Type B pancreatic cell (in vitro differentiated cells): ENCODE measurements around the gene ARID5A. TPM values are rescaled to one million over a fixed set of nuclear protein-coding genes. Genes with fewer than 3 reads are reported as not detected.

Source experiments
- DNase-seq: peaks from one replicate; pipeline ENCODE4 v3.0.0; 2021; ENCODE audit warnings: mixed read lengths; ENCODE audit not compliant: unreplicated experiment; ENCODE audit errors: extremely low spot score
- H3K27ac Mint-ChIP-seq: 2 replicates; pipeline ENCODE4 v1.8.0; 2021; ENCODE audit warnings: mild to moderate bottlenecking, mixed read lengths
- H3K27me3 Mint-ChIP-seq: 2 replicates; pipeline ENCODE4 v1.8.0; 2021; ENCODE audit warnings: mixed read lengths
- H3K36me3 Mint-ChIP-seq: 2 replicates; pipeline ENCODE4 v1.8.0; 2021; ENCODE audit warnings: mixed read lengths
- H3K4me1 Mint-ChIP-seq: one replicate; pipeline ENCODE4 v1.8.0; 2021; ENCODE audit warnings: mixed read lengths; ENCODE audit not compliant: unreplicated experiment
- H3K4me3 Mint-ChIP-seq: 2 replicates; pipeline ENCODE4 v1.8.0; 2021; ENCODE audit warnings: mild to moderate bottlenecking, mixed read lengths
- H3K9me3 Mint-ChIP-seq: 2 replicates; pipeline ENCODE4 v1.8.0; 2021; ENCODE audit warnings: mixed read lengths
- total RNA-seq: library from RNA; stranded (reverse); gene quantifications from 2 replicates; pipeline ENCODE4 v1.2.1, GENCODE V29; 2021; ENCODE audit warnings: low replicate concordance
- TF ChIP-seq, protein P1 (sequence below): fragments of 200-600 bp; sonication (generic); conservative IDR thresholded peaks from 2 replicates; pipeline ENCODE4 v1.5.0; 2021; ENCODE audit warnings: antibody characterized with exemption, mild to moderate bottlenecking

The ARID5A gene
- total RNA-seq, 1 donor from 2014 or later: 11.9 TPM

DNA sequence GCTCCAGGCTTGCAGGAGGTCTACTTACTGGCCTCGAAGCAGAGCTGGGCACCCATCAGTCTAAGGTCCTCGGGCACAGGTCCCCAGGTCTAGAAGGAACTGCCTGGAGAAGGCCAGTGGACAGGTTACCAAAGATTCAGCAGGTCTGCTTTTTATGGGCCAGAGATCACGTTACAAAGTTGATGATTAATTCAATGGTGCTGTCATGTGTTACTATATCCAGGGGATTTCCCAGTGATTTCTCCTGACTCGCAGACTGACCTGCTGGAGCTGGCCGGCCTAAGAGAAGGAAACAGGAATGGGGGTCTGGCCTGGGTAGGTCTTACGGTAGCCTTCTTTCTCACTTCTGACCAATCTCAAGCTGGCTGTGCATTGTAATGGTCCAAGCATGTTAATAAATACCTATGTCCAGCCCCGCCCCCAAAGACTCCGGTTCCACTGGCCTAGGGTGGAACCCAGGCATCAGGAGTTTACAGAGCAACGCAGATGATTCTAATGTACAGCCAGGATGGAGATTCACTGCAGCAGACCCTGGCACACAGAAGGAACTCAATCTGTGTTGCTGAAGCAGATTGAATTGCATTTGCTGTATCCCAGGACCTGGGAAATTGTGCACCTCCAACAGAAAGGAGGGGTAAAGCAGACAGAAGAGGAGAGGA, 31.2 kb upstream of the ARID5A start, which contains the start of gene NEURL3:
TSS of gene NEURL3 (minus strand) at position 127 of the 659 bp plus-strand sequence. CDS start at position 56, 71 bp downstream.
- H3K4me3 Mint-ChIP-seq: peak within 1 kb of the TSS; percentile 24
- peaks cover 11% of the 10 kb centered on the region for H3K27me3 Mint-ChIP-seq
- TF ChIP-seq, protein P1, sequence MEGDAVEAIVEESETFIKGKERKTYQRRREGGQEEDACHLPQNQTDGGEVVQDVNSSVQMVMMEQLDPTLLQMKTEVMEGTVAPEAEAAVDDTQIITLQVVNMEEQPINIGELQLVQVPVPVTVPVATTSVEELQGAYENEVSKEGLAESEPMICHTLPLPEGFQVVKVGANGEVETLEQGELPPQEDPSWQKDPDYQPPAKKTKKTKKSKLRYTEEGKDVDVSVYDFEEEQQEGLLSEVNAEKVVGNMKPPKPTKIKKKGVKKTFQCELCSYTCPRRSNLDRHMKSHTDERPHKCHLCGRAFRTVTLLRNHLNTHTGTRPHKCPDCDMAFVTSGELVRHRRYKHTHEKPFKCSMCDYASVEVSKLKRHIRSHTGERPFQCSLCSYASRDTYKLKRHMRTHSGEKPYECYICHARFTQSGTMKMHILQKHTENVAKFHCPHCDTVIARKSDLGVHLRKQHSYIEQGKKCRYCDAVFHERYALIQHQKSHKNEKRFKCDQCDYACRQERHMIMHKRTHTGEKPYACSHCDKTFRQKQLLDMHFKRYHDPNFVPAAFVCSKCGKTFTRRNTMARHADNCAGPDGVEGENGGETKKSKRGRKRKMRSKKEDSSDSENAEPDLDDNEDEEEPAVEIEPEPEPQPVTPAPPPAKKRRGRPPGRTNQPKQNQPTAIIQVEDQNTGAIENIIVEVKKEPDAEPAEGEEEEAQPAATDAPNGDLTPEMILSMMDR: no peak
- peak within 1 kb of the TSS; percentile 79 for H3K27ac Mint-ChIP-seq
- no peaks in the 10 kb centered on the region for H3K9me3 Mint-ChIP-seq
- peak; percentile 65 for DNase-seq
- peaks cover 21% of the 10 kb centered on the region for H3K4me1 Mint-ChIP-seq
- H3K36me3 Mint-ChIP-seq: no peaks in the 10 kb centered on the region

DNA sequence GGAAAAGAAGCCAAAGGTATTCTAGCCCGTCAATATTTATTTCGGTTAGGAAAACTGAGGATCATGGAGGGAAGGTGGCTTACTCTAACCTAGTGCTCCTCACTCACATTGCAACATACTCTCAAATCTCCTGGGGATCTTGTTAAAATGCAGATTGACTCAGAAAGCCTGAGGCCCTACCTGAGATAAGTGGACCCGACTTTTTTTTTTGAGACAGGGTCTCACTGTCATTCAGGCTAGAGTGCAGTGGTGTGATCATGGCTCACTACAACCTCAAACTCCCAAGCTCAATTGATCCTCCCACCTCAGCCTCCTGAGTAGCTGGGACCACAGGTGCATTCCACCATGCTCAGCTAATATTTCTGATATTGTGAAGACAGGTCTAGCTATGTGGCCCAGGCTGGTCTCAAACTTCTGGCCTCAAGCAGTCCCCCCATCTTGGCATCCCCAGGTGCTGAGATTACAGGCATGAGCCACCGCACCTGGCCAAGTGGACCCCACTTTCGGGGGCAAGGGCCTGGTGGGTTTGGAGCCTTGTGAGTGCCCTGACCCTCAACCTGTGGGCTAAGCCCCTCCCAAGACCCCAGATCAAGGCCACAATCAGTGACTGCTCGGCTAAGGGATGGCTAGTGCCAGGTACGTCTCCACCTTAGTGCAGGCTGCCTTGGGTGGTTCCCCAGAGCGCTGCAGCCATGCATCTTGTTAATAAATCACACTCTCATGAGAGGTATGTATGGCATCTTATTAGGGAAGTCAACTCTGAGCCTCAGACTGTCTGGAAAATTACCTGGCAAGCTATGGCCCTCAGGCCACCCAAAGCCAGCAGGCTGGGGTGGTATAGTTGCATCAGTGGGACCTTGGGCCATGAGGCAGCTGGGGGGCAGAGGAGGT, 30.3 kb upstream of the ARID5A start:
- TF ChIP-seq, protein P1: no peak
- no peaks in the 10 kb centered on the region for H3K36me3 Mint-ChIP-seq
- peak; percentile 60 for DNase-seq
- H3K9me3 Mint-ChIP-seq: no peaks in the 10 kb centered on the region
- H3K4me3 Mint-ChIP-seq: peak overlapping the region; percentile 34
- peaks cover 21% of the 10 kb centered on the region for H3K4me1 Mint-ChIP-seq
- H3K27me3 Mint-ChIP-seq: peaks cover 20% of the 10 kb centered on the region
- H3K27ac Mint-ChIP-seq: peak overlapping the region; percentile 79

DNA sequence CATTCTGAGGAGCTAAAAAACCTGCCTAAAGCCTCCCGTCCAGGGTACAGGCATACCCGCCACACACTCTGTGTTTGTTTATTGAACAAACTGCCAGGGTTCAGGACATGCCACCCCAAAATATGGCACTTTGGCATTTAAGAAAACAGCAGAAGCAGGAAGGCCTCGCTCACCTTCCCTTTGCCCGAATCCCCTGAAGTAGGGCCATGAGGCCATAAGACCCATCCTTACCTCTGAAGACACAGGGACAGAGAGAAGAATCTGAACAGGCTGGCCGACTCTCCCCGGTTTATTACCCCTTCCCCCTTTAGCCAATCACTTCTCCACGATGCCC, 29.7 kb upstream of the ARID5A start:
- Mint-ChIP-seq H3K4me3 (no peak overlapping the region), H3K27ac (no peak overlapping the region), H3K9me3 (no peaks in the 10 kb centered on the region), H3K4me1 (peaks cover 21% of the 10 kb centered on the region), H3K27me3 (peaks cover 23% of the 10 kb centered on the region), H3K36me3 (no peaks in the 10 kb centered on the region)
- TF ChIP-seq, protein P1: no peak
- DNase-seq: peak; percentile 7

DNA sequence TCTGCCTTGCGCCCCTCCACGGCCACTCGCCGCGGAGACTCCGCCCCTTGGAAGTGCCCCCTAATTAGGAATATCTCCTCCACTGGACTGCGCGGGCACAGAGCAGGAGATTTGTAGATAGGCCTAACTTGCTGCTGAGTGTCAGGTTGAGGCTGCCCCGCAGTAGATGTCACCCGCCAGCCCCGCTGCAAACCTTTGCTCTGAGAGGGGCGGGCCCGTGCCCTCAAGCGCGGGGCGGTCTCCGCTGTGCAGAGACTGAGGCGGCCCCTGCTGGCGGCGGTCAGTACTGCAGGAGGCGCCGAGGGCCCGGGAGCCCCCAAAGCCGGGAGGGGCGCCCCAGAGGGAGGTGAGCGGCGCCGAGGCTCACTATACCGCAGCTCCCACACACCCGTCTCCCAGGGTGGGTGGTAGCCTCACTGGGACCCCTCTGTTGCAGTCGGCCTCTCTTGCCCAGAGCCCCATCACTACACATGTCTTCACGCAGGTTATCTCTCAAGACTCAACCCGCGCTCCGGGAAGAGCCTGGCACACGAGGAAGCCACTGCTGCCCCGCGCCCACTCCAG, 28.5 kb upstream of the ARID5A start:
- peak; percentile 84 for DNase-seq
- Mint-ChIP-seq H3K36me3 (no peaks in the 10 kb centered on the region), H3K4me3 (peak overlapping the region; percentile 55), H3K27me3 (peaks cover 23% of the 10 kb centered on the region), H3K27ac (no peak overlapping the region), H3K9me3 (no peaks in the 10 kb centered on the region), H3K4me1 (peaks cover 21% of the 10 kb centered on the region)
- TF ChIP-seq, protein P1: peak; percentile 98

DNA sequence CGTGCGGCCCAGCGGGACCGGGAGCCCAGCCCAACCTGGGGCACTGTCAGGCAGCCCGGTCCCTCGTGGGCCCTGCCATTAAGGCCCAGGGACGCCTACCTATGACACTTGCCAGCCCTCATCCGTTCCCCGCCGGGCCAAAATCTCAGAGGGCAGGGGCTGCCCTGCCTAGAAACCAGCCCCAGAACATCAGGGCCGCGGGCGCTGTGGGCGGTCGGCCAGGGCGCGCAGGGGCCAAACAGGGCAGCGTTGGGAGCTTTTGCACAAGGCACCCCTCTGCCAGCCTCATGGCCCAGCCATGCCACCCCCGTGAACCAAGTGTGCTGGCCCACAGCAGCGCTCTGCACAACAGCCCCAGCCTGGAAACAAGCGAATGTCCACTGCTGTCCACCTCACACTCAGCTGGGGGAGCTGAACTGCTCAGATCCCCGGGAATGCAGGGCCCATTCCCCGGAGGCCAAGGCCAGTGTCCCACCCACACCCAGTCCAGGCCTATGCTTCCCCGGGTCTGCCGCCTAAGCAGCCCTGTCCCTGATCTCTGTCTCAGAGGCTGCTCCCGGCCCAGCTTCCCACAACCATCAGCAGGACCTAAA, 27.9 kb upstream of the ARID5A start:
- Mint-ChIP-seq H3K27me3 (peaks cover 23% of the 10 kb centered on the region), H3K27ac (no peak overlapping the region), H3K36me3 (no peaks in the 10 kb centered on the region), H3K4me1 (peaks cover 21% of the 10 kb centered on the region), H3K9me3 (no peaks in the 10 kb centered on the region), H3K4me3 (no peak overlapping the region)
- TF ChIP-seq, protein P1: no peak
- peak; percentile 66 for DNase-seq
